CD4-positive, alpha-beta T cell treated with Interleukin-17A for 1 hour (primary cell): ENCODE results near the gene NEK9.
"Not testable (repeated sequence)": the region's sequence is repeated elsewhere in the genome, so short reads cannot be mapped to it uniquely, and the experiment has no call there.

Experiments
- DNase-seq: peaks from one replicate; pipeline ENCODE4 v3.0.0-alpha.2; 2020

The NEK9 gene

GRCh38 chr14:75098682-75099081, 28.2 kb downstream of the NEK9 start:
- no peak for DNase-seq

- DNase-seq: no peak
Measured at GRCh38 chr14:75098212-75098611, 28.6 kb downstream of the NEK9 start.

- DNase-seq: no peak
Measured at GRCh38 chr14:75096959-75097358, 29.9 kb downstream of the NEK9 start.

GRCh38 chr14:75095690-75096089, 31.2 kb downstream of the NEK9 start:
- DNase-seq: no peak

- no peak for DNase-seq
Measured at GRCh38 chr14:75094896-75095295, 32.0 kb downstream of the NEK9 start.

GRCh38 chr14:75092698-75093097, 34.1 kb downstream of the NEK9 start:
- no peak for DNase-seq

- no peak for DNase-seq
Measured at GRCh38 chr14:75091251-75091650, 35.6 kb downstream of the NEK9 start.

GRCh38 chr14:75090353-75090752, 36.5 kb downstream of the NEK9 start:
- no peak for DNase-seq

GRCh38 chr14:75088566-75089373, 38.1 kb downstream of the NEK9 start:
- DNase-seq: peak; percentile 67

GRCh38 chr14:75088153-75088552, 38.7 kb downstream of the NEK9 start:
- DNase-seq: no peak

- DNase-seq: no peak
Measured at GRCh38 chr14:75084513-75084912, 42.3 kb downstream of the NEK9 start.

- DNase-seq: no peak
Measured at GRCh38 chr14:75083271-75083670, 43.6 kb downstream of the NEK9 start.

GRCh38 chr14:75081660-75082229, 45.1 kb downstream of the NEK9 start:
- DNase-seq: no peak

GRCh38 chr14:75079521-75079920, 47.3 kb downstream of the NEK9 start:
- DNase-seq: no peak

GRCh38 chr14:75077794-75078193, 49.1 kb downstream of the NEK9 start:
- DNase-seq: no peak

- no peak for DNase-seq
Measured at GRCh38 chr14:75070383-75070782, 56.5 kb downstream of the NEK9 start.

- DNase-seq: no peak
Measured at GRCh38 chr14:75069811-75070145, 57.1 kb downstream of the NEK9 start.

GRCh38 chr14:75069121-75069810, 57.6 kb downstream of the NEK9 start, which contains the start of gene ZC2HC1C:
Gene ZC2HC1C (plus strand): TSS chr14:75069641. CDS start chr14:75070574, 933 bp downstream.
- DNase-seq: peak; percentile 66

GRCh38 chr14:75068294-75069120, 58.3 kb downstream of the NEK9 start:
- DNase-seq: no peak

GRCh38 chr14:75067765-75068164, 59.1 kb downstream of the NEK9 start:
- not testable (repeated sequence) for DNase-seq

GRCh38 chr14:75067212-75067611, 59.6 kb downstream of the NEK9 start:
- no peak for DNase-seq

- DNase-seq: no peak
Measured at GRCh38 chr14:75066691-75067090, 60.2 kb downstream of the NEK9 start.

- no peak for DNase-seq
Measured at GRCh38 chr14:75064205-75064567, 62.7 kb downstream of the NEK9 start.
